GM08714 (cell line): Measurements from ENCODE around the gene KRT5.

ENCODE experiments used
- H3K4me3 ChIP-seq: fragments of 200-500 bp; sonication (Bioruptor generic); 2 replicates; pipeline ENCODE4 v1.5.1; 2014; ENCODE audit warnings: mild to moderate bottlenecking, low read length, inconsistent platforms
- ZNF274 ChIP-seq: IDR thresholded peaks from 2 replicates; pipeline ENCODE4 v1.6.1; 2012; ENCODE audit warnings: mild to moderate bottlenecking, low read depth, low read length

The KRT5 gene

GRCh38 chr12:52543985-52544883 lies 24.0 kb upstream of the KRT5 start:
- H3K4me3 ChIP-seq: no peak overlapping the region
- TF ChIP-seq ZNF274: no peak

GRCh38 chr12:52542785-52543318 lies 22.7 kb upstream of the KRT5 start:
- TF ChIP-seq ZNF274: no peak
- no peak overlapping the region for H3K4me3 ChIP-seq

- no peak overlapping the region for H3K4me3 ChIP-seq
- TF ChIP-seq ZNF274: no peak
These were observed 22.0 kb upstream of the KRT5 start for GRCh38 chr12:52542157-52542556.

DNA sequence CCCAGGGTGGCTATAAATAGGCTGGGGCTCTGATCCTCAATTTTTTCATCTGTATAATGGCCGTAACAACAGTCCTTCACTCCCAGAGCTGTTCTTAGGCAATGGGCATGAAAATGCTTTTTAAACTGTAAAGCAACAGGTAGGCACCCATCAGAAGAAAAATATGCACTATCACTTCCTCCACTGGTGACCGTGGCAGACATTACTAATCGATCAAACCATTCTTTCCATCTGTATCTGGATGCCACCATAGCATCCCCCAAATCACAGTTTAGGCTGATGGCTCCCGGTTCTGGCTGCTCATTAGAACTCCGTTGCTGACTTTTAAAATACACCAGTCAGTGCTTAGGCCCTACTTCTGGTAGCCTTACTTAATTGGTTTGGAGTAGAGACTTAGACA lies 21.5 kb upstream of the KRT5 start:
- H3K4me3 ChIP-seq: no peak overlapping the region
- no peak for TF ChIP-seq ZNF274

GRCh38 chr12:52540531-52540930 lies 20.3 kb upstream of the KRT5 start:
- TF ChIP-seq ZNF274: no peak
- H3K4me3 ChIP-seq: no peak overlapping the region

DNA sequence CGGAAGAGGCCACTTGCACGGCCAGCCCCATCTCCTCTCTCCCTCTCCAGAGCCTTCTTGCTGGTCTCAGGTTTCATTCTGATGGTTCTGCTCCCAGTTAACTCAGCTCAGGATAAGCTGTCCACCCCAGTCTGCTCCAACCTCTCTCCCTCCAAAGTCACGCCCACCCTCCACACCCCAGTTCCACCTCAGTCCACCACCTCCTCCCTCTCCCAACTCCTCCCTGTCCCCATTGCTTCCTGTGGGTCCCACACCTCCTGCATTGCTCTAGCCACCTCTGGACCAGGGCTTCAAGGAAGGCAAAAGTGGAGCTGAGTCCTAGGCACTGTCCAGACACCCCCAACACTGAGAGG lies 19.6 kb upstream of the KRT5 start:
- no peak overlapping the region for H3K4me3 ChIP-seq
- no peak for TF ChIP-seq ZNF274

- no peak for TF ChIP-seq ZNF274
- no peak overlapping the region for H3K4me3 ChIP-seq
These were observed 19.1 kb upstream of the KRT5 start for GRCh38 chr12:52539083-52539820.

GRCh38 chr12:52537101-52537500 lies 16.9 kb upstream of the KRT5 start:
- TF ChIP-seq ZNF274: no peak
- H3K4me3 ChIP-seq: no peak overlapping the region

GRCh38 chr12:52535574-52535973 lies 15.4 kb upstream of the KRT5 start:
- no peak for TF ChIP-seq ZNF274
- no peak overlapping the region for H3K4me3 ChIP-seq

DNA sequence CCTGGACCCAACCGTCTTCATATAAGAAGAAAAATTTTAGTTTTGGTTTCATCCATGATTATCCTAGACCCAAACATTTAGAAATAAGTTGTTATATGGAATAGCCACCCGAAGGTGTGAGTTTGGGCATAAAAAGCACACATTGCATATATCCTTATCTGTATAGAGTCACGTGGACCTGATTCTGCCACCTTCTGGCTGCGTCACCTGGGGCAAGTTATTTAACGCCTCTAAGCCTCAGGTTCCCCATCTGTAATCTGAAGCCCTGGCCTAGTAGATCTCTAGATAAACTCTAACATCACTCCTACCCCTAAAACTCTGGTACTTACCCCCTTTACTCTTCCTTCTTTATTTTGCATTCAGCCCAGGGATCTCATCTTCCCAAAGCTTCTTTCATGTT lies 14.3 kb upstream of the KRT5 start:
- H3K4me3 ChIP-seq: no peak overlapping the region
- TF ChIP-seq ZNF274: no peak

DNA sequence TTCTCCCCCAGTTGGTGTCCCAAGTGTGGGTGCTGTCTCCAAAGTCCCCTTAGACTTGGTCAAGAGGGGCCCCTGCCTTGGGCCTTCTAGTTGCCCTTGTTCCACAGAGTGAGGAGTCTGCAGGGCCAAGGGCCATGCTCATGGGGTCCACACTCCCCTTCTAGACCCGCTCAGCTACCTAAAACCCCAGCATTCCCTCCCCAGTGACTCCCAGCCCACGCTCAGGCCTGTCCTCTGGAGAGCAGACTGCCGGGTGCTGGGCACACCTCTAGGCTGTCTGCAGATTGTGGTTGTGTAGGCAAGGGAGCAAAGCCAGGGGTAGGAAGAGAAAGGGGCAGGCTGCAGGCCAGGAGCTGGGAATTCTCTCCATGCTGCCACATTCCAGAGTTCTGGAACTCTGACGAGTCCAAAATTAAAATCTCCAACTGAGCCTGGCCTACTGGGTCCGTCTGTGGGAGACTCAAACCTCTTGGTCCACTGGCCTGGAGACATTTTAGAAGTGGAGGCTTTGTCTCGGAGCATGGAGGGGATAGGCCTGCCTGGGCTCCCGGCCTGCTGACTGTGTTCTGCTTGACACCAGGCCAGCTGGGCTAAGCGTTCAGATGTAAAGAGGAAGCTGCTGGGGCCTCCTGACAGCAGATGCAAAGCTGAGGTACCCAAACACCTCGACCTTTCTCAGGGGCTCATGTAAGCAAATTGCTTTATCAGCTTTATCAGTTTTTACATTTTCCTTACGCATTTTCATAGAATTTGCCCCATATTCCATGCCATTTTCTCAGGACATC lies 13.7 kb upstream of the KRT5 start:
- no peak overlapping the region for H3K4me3 ChIP-seq
- TF ChIP-seq ZNF274: no peak

DNA sequence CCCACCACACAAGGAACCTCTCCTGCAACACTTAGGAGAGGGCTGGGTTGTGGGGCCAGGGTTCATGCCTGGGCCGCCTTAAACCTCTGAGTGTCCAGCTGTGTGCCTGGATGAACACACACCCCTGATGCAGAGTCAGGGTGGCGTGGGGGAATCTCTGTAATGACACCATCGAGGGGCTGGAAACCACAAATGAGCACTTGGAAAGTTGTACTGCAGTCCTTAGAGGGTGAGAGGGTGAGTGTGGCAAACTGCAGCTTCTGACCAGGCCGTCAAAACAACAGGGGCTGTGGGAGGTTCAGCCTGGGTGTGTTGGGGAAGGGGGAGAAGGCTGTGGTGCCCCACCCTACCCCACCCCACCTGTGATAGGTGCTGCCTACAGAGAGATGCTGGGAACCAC lies 12.4 kb upstream of the KRT5 start:
- no peak for TF ChIP-seq ZNF274
- no peak overlapping the region for H3K4me3 ChIP-seq

- H3K4me3 ChIP-seq: no peak overlapping the region
- no peak for TF ChIP-seq ZNF274
These were observed 11.5 kb upstream of the KRT5 start for GRCh38 chr12:52531566-52532300.

DNA sequence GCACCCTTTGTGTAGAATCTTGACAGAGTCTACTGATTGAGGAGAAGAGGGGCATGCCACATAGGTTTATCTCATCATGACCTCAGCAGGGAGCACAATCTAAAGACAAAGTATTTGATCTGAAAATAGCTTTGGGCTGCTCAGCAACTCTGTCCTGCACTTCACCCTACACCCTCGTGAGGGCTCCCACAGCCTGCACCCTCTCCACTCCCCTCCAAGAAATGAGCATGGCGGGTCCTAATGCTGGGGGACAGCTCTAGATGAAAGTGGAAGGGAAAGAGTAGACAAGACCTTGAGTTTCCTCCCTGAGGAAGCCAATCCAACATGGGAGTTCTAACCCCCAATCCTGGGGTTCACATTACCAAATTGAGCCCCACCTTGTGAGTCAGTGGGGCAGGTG lies 10.7 kb upstream of the KRT5 start:
- no peak overlapping the region for H3K4me3 ChIP-seq
- no peak for TF ChIP-seq ZNF274

DNA sequence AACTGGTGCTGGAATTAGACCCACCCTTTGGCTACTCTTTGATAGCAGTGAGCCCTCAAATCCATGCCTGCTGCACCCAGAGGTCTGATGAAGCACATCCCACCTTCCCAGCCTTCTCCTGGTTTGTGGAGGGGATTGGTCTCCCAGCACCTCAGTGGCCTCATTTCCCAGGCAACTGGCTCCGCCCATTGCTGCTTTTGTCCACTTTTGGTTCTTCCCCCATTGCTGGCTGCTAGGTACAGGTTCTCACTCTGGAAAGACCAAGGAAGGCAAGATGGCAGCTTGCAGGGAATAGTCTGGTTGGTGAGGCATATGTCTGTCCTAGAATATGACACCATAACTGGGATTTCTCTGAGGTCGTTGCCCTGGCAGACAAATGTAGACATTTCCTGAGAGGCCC lies 10.2 kb upstream of the KRT5 start:
- TF ChIP-seq ZNF274: no peak
- H3K4me3 ChIP-seq: no peak overlapping the region
